ENCODE measurements around the gene CD300LD. TPM values are rescaled to one million over a fixed set of nuclear protein-coding genes. Genes with fewer than 3 reads are reported as not detected.
"Not testable (repeated sequence)": the region's sequence is repeated elsewhere in the genome, so short reads cannot be mapped to it uniquely, and the experiment has no call there.

The CD300LD gene
- total RNA-seq, 2 experiments from 2014 or later = not detected

DNA sequence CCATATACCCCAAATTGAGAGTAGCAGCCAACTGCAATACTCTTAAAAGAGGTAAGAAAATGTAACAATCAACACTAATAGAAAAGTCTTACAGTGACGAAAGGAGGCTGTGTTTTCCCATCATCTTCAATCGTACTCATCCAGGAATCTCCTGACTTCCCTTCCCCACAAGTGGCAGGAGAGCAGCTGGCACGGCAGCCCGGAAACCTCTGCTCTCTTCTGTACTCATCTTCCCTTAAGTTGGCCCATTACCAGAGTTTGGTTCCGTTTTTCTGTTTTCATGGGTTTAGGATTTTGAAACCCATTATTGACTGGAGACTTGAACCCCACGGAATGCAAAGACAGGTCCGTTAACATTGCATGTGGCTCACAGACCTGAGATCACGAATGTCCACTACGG, 13.1 kb downstream of the CD300LD start:
- TF ChIP-seq, protein P1, sequence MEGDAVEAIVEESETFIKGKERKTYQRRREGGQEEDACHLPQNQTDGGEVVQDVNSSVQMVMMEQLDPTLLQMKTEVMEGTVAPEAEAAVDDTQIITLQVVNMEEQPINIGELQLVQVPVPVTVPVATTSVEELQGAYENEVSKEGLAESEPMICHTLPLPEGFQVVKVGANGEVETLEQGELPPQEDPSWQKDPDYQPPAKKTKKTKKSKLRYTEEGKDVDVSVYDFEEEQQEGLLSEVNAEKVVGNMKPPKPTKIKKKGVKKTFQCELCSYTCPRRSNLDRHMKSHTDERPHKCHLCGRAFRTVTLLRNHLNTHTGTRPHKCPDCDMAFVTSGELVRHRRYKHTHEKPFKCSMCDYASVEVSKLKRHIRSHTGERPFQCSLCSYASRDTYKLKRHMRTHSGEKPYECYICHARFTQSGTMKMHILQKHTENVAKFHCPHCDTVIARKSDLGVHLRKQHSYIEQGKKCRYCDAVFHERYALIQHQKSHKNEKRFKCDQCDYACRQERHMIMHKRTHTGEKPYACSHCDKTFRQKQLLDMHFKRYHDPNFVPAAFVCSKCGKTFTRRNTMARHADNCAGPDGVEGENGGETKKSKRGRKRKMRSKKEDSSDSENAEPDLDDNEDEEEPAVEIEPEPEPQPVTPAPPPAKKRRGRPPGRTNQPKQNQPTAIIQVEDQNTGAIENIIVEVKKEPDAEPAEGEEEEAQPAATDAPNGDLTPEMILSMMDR (IDR thresholded peaks at IDR 0.05) = no peak
- no peaks in the 10 kb centered on the region for H3K36me3 Mint-ChIP-seq (ENCODE audit: low read depth)
- no peaks in the 10 kb centered on the region for H3K27me3 Mint-ChIP-seq
- CTCF ChIA-PET = interaction anchor here (1.8 kb wide), 1 partner anchor 13 kb away, joined by 11 read pairs; the partner anchor contains the start of gene CD300H
- peaks cover 6% of the 10 kb centered on the region for H3K4me1 Mint-ChIP-seq (ENCODE audit: low read depth)
- no peak overlapping the region for H3K4me3 Mint-ChIP-seq
- intact Hi-C loops (cut with micrococcal nuclease) = no loop called here
- ATAC-seq (no peak), DNase-seq (no peak)
- no peaks in the 10 kb centered on the region for H3K9me3 Mint-ChIP-seq
- POLR2A ChIA-PET = no interaction called here
- H3K27ac Mint-ChIP-seq = no peak overlapping the region

DNA sequence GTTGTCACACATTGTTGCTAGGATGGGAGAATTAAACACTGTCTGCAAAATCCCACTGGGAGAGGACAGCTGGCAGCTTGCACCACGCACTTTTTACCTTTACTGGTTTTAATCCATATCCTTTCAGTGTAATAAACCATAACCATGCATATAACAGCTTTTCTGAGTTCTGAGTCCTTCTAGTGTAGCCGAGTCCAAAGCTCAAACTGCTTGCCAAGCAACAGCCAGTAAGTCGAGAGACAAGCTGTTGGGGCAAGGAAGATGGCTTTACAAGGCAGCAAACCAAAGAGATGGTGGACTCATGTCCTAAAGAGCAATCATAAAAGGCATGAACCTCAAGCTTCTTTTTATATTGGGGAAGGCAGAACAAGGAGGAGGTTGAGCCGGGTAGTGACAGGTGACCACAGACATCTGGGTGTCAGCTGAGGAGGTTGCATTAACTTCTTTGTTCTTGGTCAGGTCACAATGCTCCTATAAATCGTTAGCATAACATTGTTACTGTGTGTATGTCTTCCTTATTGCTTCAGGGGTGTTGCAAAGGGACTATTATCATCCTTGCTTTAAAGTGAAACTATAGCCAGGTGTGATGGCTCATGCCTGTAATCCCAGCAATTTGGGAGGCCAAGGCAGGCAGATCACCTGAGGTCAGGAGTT, 17.5 kb downstream of the CD300LD start:
- Mint-ChIP-seq H3K27ac (no peak overlapping the region), H3K27me3 (peaks cover 11% of the 10 kb centered on the region), H3K4me3 (no peak overlapping the region), H3K9me3 (no peaks in the 10 kb centered on the region), H3K4me1 (ENCODE audit: low read depth) (peaks cover 4% of the 10 kb centered on the region), H3K36me3 (ENCODE audit: low read depth) (no peaks in the 10 kb centered on the region)
- CTCF ChIA-PET = no interaction called here
- intact Hi-C loops (cut with micrococcal nuclease) = no loop called here
- ATAC-seq (no peak), DNase-seq (no peak)
- TF ChIP-seq, protein P1 (IDR thresholded peaks at IDR 0.05) = no peak
- POLR2A ChIA-PET = no interaction called here

DNA sequence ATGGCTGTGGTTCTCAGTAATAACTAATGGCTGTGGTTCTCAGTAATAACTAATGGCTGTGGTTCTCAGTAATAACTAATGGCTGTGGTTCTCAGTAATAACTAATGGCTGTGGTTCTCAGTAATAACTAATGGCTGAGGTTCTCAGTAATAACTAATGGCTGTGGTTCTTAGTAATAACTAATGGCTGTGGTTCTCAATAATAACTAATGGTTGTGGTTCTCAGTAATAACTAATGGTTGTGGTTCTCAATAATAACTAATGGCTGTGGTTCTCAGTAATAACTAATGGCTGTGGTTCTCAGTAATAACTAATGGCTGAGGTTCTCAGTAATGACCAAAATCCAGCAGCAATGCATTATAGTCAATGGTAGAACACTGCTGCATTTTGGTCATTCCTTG, 18.4 kb downstream of the CD300LD start:
- intact Hi-C loops (cut with micrococcal nuclease); ATAC-seq; H3K36me3 Mint-ChIP-seq (ENCODE audit: low read depth); POLR2A ChIA-PET; H3K27ac Mint-ChIP-seq; H3K9me3 Mint-ChIP-seq; DNase-seq; H3K4me3 Mint-ChIP-seq: not testable (repeated sequence)
- CTCF ChIA-PET = interaction anchor here (1.4 kb wide), 1 partner anchor 217 kb away, joined by 4 read pairs; no protein-coding TSS in a partner anchor
- Mint-ChIP-seq H3K27me3 (peaks cover 18% of the 10 kb centered on the region), H3K4me1 (ENCODE audit: low read depth) (peaks cover 11% of the 10 kb centered on the region)

DNA sequence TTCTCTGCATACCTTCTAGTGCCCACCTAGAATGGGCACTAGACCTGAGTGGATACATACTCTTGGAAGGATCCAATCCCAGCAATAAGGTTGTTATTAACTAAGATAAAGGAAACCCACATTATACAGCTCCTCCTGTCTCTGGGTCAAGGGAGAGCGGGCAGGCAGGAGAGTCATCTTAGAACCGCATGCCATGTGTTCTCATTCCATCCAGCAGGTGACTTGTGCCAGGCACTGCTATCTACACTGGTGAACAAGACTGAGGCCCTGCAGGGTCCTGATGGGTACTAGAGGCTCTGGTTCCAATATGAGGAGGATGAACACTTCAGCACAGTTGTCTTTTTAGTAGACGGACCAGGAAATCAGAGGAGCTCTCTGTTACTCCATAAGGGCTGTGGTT, 18.9 kb downstream of the CD300LD start:
- Mint-ChIP-seq H3K4me1 (ENCODE audit: low read depth) (peaks cover 11% of the 10 kb centered on the region), H3K4me3 (no peak overlapping the region), H3K27me3 (peaks cover 23% of the 10 kb centered on the region), H3K36me3 (ENCODE audit: low read depth) (no peaks in the 10 kb centered on the region), H3K9me3 (no peaks in the 10 kb centered on the region), H3K27ac (no peak overlapping the region)
- intact Hi-C loops (cut with micrococcal nuclease) = no loop called here
- CTCF ChIA-PET = interaction anchor here (1.0 to 1.4 kb wide), 3 partner anchors 30 to 218 kb away, joined by 3 to 4 read pairs (median 3); no protein-coding TSS in a partner anchor
- POLR2A ChIA-PET = no interaction called here
- TF ChIP-seq, protein P1 (IDR thresholded peaks at IDR 0.05) = no peak
- no peak for ATAC-seq
- DNase-seq = no peak

DNA sequence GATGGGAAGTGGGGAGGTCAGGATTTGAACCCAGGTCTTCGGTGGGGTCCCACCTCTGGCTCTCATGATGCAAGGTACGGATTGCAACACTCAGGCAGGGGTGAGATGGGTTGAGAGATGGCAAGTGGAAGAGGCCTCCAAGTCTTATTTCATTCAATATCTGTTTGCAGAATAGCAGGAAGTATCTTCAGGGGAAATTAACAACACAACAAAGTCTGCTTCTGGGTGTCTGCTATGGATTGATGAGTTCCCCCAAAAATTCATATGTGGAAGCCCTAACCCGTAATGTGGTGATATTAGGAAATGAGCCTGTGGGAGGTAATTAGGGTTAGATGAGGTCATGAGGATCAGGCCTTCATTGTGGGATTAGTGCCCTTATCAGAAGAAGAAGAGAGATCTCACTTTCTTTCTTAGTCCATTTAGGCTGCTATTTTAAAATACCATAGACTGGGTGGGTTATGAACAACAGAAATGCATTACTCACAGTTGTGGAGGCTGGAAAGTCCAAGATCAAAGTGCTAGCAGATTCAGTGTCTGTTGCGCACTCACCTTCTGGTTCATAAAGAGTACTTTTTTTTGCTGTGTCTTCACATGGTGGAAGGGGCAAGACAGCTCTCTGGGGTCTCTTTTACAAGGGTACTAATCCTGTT, 20.3 kb downstream of the CD300LD start:
- Mint-ChIP-seq H3K9me3 (no peaks in the 10 kb centered on the region), H3K4me1 (ENCODE audit: low read depth) (peaks cover 11% of the 10 kb centered on the region), H3K27ac (no peak overlapping the region), H3K27me3 (peaks cover 25% of the 10 kb centered on the region), H3K4me3 (no peak overlapping the region), H3K36me3 (ENCODE audit: low read depth) (no peaks in the 10 kb centered on the region)
- ChIA-PET POLR2A (no interaction called here), CTCF (interaction anchor here (2.4 kb wide), 1 partner anchor 166 kb away, joined by 7 read pairs; the partner anchor contains the start of gene RAB37)
- ATAC-seq = no peak
- TF ChIP-seq, protein P1 (IDR thresholded peaks at IDR 0.05) = no peak
- intact Hi-C loops (cut with micrococcal nuclease) = no loop called here
- DNase-seq = no peak
